ENCODE data around the gene IGSF23.

The IGSF23 gene

DNA sequence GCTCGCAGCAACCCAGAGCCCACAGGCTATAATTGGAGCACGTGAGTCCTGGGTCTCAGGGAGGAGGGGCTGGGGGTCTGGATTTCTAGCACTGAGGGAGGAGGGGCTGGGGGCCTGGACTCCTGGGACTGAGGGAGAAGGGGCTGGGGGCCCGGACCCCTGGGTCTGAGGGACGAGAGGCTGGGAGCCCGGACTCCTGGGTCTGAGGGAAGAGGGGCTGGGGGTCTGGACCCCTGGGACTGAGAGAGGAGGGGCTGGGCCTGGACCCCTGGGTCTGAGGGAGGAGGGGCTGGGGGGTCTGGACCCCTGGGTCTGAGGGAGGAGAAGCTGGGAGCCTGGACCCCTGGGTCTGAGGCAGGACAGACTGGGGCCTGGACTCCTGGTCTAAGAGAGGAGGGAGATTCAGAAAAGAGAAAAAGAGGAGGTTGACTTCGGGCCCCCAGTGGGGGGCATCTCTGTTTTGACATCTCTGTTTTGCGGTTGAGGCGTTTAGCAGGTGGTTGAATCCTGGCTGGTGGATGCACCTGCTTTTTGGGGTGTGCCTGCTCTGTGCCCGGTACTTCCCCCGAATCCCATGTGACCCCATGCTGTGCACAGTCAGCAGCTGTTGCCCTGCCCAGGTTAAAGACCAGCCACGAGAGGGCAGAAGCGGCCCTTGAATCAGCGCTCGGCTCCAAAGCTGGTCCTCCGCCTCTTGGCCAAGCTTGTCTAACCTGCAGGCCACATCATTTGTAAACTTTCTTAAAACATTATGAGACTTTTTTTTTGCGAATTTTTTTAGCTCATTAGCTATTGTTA, 40.8 kb downstream of the IGSF23 start:
- no peaks in the 10 kb centered on the region for H3F3A ChIP-seq (ENCODE audit: insufficient read depth, low read length)
- no peaks in the 10 kb centered on the region for H3K9me2 ChIP-seq (ENCODE audit: low read depth, low read length)
- H3K9ac ChIP-seq (ENCODE audit: low read length), result no peak overlapping the region
- H3K27ac ChIP-seq (ENCODE audit: low read depth, low read length, poor library complexity, severe bottlenecking), result no peak overlapping the region
- no peak overlapping the region for H3K4me2 ChIP-seq (ENCODE audit: low read length)
- no peaks in the 10 kb centered on the region for H3K9me3 ChIP-seq (ENCODE audit: low read length)
- H3K4me1 ChIP-seq (ENCODE audit: insufficient read depth, low read length, severe bottlenecking), result no peaks in the 10 kb centered on the region
- no peak overlapping the region for H3K4me3 ChIP-seq (ENCODE audit: low read depth, low read length, poor library complexity, severe bottlenecking)
- 0 out of 2 replicates have a peak, but pooled peaks cover 5% of the 10 kb centered on the region for H3K27me3 ChIP-seq (ENCODE audit: insufficient read depth, low read length)
- no peak overlapping the region for H2AFZ ChIP-seq (ENCODE audit: low read length)
- no peaks in the 10 kb centered on the region for H3K79me2 ChIP-seq (ENCODE audit: insufficient read depth, low read length)
- no peak for TF ChIP-seq EZH2 (IDR thresholded peaks at IDR 0.05; ENCODE audit: borderline replicate concordance, low read length)
- TF ChIP-seq, protein P1, sequence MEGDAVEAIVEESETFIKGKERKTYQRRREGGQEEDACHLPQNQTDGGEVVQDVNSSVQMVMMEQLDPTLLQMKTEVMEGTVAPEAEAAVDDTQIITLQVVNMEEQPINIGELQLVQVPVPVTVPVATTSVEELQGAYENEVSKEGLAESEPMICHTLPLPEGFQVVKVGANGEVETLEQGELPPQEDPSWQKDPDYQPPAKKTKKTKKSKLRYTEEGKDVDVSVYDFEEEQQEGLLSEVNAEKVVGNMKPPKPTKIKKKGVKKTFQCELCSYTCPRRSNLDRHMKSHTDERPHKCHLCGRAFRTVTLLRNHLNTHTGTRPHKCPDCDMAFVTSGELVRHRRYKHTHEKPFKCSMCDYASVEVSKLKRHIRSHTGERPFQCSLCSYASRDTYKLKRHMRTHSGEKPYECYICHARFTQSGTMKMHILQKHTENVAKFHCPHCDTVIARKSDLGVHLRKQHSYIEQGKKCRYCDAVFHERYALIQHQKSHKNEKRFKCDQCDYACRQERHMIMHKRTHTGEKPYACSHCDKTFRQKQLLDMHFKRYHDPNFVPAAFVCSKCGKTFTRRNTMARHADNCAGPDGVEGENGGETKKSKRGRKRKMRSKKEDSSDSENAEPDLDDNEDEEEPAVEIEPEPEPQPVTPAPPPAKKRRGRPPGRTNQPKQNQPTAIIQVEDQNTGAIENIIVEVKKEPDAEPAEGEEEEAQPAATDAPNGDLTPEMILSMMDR (IDR thresholded peaks at IDR 0.05; ENCODE audit: low read length), result peak; percentile 79
- H4K20me1 ChIP-seq (ENCODE audit: insufficient read depth, low read length), result no peaks in the 10 kb centered on the region
- no peaks in the 10 kb centered on the region for H3K36me3 ChIP-seq (ENCODE audit: insufficient read depth, low read length)

DNA sequence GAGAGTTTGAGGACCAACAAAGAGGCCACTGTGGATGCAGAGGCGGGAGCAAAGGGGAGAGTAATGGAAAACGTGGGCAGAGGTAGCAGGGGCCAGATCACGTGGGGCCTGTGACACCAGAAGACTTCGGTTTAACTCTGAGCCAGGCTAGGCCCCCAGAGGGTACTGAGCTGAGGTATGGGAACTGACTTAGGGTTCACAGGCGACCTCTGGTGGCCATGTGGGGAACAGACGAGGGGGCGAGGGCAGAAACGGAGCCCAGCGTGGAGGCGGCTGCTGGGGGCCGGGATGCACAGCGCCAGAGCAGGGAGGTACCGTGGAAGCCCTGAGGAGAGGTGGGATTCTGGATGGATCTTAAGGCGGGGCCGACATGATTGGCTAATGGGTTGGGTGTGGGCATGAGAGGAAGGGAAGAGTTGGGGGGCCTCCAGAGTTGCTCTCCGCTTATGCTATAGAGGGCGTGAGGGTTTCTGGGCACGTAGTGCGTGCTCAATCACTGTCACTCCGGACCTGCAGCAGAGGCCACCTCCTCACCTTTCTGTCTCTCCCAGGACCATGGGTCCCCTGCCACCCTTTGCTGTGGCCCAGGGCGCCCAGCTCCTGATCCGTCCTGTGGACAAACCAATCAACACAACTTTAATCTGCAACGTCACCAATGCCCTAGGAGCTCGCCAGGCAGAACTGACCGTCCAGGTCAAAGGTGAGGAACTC, 44.0 kb downstream of the IGSF23 start:
- no peak overlapping the region for H3K4me2 ChIP-seq (ENCODE audit: low read length)
- H4K20me1 ChIP-seq (ENCODE audit: insufficient read depth, low read length), result no peaks in the 10 kb centered on the region
- H3K4me1 ChIP-seq (ENCODE audit: insufficient read depth, low read length, severe bottlenecking), result no peaks in the 10 kb centered on the region
- H3K79me2 ChIP-seq (ENCODE audit: insufficient read depth, low read length), result no peaks in the 10 kb centered on the region
- H3K36me3 ChIP-seq (ENCODE audit: insufficient read depth, low read length), result no peaks in the 10 kb centered on the region
- no peaks in the 10 kb centered on the region for H3F3A ChIP-seq (ENCODE audit: insufficient read depth, low read length)
- no peak overlapping the region for H2AFZ ChIP-seq (ENCODE audit: low read length)
- H3K27me3 ChIP-seq (ENCODE audit: insufficient read depth, low read length), result 0 out of 2 replicates have a peak, but pooled peaks cover 5% of the 10 kb centered on the region
- H3K4me3 ChIP-seq (ENCODE audit: low read depth, low read length, poor library complexity, severe bottlenecking), result no peak overlapping the region
- no peak for TF ChIP-seq EZH2 (IDR thresholded peaks at IDR 0.05; ENCODE audit: borderline replicate concordance, low read length)
- TF ChIP-seq, protein P1 (IDR thresholded peaks at IDR 0.05; ENCODE audit: low read length), result peak; percentile 92
- no peak overlapping the region for H3K27ac ChIP-seq (ENCODE audit: low read depth, low read length, poor library complexity, severe bottlenecking)
- no peaks in the 10 kb centered on the region for H3K9me2 ChIP-seq (ENCODE audit: low read depth, low read length)
- no peaks in the 10 kb centered on the region for H3K9me3 ChIP-seq (ENCODE audit: low read length)
- H3K9ac ChIP-seq (ENCODE audit: low read length), result no peak overlapping the region

DNA sequence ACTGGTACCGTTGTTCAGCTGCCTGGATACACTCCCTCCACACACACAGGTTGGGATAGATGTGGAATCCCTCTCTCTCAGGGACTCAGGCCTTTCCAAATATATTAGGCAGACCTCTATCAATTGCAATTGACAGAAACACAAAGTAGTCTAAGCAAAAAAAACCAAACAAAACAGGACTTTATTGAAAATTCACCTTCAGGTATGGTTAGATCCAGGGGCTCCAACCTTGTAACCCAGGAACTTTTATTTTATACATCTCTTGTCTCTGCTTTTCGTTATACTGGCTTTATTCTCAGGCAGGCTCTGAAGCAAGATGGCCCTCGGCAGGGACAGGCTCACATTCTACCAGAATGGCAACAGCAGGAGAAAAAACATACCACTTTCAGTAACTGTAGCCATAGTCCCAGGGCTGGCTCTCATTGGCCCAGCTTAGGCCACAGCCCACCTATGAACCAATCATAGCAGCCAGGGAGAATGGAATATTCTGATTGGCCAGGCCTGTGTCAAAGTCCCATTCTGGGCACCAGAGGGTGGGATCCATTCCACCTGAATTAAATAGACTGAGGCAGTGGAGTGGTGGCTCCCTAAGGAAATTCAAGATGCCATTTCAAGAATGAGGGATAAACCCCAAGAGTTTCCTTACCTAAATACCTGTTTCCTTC, 44.8 kb downstream of the IGSF23 start:
- Histone ChIP-seq H4K20me1 (ENCODE audit: insufficient read depth, low read length) (no peaks in the 10 kb centered on the region), H3K36me3 (ENCODE audit: insufficient read depth, low read length) (no peaks in the 10 kb centered on the region), H3K4me1 (ENCODE audit: insufficient read depth, low read length, severe bottlenecking) (no peaks in the 10 kb centered on the region), H3F3A (ENCODE audit: insufficient read depth, low read length) (no peaks in the 10 kb centered on the region), H3K4me3 (ENCODE audit: low read depth, low read length, poor library complexity, severe bottlenecking) (no peak overlapping the region), H3K9me2 (ENCODE audit: low read depth, low read length) (no peaks in the 10 kb centered on the region), H3K9ac (ENCODE audit: low read length) (no peak overlapping the region), H3K79me2 (ENCODE audit: insufficient read depth, low read length) (no peaks in the 10 kb centered on the region), H3K9me3 (ENCODE audit: low read length) (no peaks in the 10 kb centered on the region), H2AFZ (ENCODE audit: low read length) (no peak overlapping the region), H3K27ac (ENCODE audit: low read depth, low read length, poor library complexity, severe bottlenecking) (no peak overlapping the region), H3K27me3 (ENCODE audit: insufficient read depth, low read length) (0 out of 2 replicates have a peak, but pooled peaks cover 5% of the 10 kb centered on the region), H3K4me2 (ENCODE audit: low read length) (no peak overlapping the region)
- TF ChIP-seq, protein P1 (IDR thresholded peaks at IDR 0.05; ENCODE audit: low read length), result no peak
- TF ChIP-seq EZH2 (IDR thresholded peaks at IDR 0.05; ENCODE audit: borderline replicate concordance, low read length), result no peak
